Stimulated activated CD4-positive, alpha-beta T cell treated with anti-CD3 and anti-CD28 coated beads, Interleukin-12 subunit alpha, Interleukin-12 subunit beta, amount 100 ng/mL, for 4 hours (primary cell): ENCODE results near the gene USP6NL.

Source experiments
- DNase-seq: peaks from one replicate; pipeline ENCODE4 v3.0.0-alpha.2; 2020

Gene USP6NL

DNA sequence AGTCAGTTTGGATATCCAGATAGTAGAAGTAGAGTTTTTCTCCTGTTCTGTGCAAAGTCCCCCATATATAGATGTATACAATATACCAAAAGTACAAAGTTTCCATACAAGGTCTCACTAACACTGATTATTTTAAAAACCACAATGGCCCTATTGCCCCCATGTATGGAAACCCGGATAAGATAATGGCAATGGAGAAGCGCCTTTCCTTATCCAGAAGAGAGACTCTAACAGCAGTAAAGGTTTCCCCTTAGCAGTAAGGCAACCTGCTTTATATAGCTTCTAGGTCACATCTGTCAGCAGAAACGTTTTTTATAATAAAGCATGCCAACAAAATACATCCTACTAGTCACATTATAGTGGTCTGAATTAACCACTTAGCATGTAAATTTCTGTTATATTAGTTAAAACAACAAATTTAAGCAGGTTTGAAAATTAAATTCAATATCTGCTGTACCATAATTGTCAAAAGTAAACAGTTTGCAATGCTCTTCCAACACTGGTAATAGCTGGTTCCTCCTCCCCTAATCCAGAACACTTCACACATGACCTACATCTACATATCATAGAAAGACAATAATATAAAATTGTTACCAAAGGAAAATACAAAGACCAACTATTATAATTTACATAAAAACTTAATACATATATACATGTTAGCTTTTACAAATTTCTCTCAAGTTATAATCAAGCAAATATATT, 22.4 kb downstream of the USP6NL start:
- DNase-seq, result no peak

DNA sequence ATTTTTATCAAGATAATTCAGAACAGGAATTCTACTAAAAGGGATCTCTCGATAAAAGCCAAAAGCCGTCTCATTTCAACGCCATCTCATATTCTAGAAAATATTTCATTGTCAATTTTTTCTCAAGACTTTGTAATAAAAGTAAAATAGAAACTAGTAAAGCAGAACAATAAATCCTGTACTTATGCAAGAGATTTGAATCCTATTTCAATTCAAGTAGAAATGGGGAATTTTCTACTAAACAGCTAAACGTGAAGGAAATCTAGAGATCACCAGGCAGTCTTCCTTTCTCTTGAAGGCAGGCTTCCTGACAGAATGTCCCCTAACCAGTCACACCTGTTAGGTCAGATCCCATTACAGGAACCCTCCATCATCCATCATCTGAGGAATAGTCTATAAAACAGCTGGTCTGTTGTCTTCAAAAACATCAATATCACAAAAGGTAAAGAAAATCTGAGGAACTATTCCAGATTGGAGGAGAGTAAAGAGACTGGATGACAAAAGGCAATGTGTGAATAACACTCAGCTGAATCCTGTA, 23.7 kb downstream of the USP6NL start:
- no peak for DNase-seq

DNA sequence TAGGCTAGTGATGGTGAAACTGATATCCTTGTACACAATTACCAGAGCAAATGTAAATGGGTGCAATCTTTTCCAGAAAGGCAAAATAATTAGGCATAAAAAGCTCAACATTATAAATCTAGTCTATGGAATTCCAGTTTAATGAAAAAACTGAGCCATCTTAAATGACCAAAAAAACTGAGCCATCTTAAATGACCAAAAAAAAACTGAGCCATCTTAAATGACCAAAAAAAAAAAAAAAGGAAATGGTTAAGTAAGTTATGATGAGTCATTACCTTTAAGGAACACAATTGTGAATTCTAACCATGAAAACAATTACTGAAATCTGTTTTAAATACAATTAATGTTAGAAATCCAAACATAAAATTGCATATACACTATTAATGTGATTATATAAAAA, 25.3 kb downstream of the USP6NL start:
- no peak for DNase-seq

- no peak for DNase-seq
Measured at GRCh38 chr10:11581213-11581612, 30.2 kb downstream of the USP6NL start.

GRCh38 chr10:11579885-11580284, 31.6 kb downstream of the USP6NL start:
- DNase-seq, result no peak

DNA sequence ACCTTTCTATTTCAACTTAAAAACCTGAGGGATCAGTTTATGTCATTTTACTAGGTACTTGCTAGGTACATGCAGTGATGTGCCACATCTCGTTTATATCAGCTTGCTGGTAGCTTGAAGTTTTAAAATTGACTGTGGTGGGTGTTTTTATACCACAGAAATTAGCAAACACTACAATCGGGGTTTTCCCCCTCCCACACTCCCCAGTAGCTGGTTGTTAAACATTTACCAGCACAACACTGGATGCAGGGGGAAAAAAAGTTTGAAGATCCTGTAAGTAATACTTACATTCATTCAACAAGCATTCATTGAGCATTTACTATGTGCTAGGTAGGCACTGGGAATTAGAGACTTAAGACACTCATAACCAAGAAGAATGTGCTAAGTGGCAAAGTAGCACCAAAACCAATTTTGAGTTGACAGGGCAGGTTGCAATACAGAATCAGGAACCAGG, 32.6 kb downstream of the USP6NL start:
- DNase-seq, result peak; percentile 32

- DNase-seq, result no peak
Measured at GRCh38 chr10:11576092-11576809, 35.2 kb downstream of the USP6NL start.

DNA sequence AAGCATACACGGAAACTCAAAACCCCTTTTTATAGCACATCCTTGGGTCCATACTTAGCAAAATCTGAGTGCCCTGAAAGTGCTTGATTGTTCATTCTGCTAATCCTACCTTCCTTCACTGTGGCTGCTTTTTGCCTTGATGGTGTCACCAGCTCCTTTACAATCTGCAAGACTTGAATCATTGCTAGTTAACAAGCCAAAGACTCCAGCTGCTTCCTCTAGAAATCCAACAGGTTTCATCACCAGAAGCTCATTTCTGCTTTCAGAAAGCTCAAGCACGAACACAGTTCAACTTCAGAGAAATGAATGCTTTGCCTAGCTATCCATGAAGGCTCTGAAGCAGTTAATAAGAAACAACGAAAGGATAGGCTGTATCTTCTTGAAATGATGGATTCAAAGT, 38.0 kb downstream of the USP6NL start:
- no peak for DNase-seq

DNA sequence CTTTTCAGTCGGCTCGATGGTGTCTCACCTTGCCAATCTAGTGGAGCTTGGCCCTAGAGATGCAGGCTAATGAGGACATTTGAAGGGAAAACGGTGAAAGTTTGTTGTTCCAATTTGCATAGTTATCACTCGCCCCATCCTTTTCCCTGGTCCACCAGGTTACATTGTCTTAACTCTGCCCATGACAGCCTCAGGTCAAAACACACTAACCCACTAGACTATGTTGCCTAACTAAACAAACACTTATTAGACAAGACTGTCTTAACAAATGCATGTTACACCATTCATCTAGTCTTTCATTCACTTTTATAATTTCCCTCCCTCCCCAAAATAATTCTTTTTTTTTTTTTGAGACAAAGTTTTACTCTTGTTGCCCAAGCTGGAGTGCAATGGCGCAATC, 40.7 kb downstream of the USP6NL start:
- DNase-seq, result no peak

GRCh38 chr10:11569471-11569870, 42.0 kb downstream of the USP6NL start:
- no peak for DNase-seq

DNA sequence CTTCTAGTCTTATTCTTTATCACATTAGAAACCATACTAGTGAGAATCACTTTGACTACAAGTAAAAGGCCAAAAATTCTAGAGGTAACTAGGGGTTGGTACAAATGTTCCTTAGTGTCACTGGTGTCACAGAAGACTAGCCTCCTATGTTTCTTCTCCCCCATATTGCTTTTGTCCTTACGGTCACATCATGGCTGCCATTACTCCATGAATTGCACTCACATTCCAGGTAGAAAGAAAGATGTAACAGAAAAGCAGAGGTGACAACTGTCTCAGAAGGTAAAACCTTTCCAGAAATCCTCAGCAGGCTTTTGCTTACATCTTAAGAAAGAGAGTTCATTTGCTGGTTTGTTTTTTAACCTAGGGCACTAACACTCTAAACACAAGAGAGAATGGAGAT, 42.9 kb downstream of the USP6NL start:
- no peak for DNase-seq

DNA sequence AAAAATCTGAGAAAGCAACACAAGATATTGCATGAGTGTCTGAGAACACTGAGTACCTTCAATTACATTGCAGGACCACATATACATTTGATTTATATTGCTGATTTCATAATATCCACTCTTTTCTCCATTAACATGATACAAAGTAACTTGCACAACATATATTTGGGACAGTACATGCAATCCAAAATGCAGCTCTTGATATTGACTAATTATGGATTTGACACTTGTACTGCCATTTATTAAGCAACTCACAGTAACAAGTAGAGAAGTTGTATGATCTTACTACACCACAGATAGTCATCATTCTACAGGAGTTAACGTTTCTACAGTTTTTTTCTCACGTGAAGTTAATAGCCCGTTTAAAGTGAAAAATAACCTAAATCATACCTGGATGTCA, 46.7 kb downstream of the USP6NL start:
- no peak for DNase-seq

DNA sequence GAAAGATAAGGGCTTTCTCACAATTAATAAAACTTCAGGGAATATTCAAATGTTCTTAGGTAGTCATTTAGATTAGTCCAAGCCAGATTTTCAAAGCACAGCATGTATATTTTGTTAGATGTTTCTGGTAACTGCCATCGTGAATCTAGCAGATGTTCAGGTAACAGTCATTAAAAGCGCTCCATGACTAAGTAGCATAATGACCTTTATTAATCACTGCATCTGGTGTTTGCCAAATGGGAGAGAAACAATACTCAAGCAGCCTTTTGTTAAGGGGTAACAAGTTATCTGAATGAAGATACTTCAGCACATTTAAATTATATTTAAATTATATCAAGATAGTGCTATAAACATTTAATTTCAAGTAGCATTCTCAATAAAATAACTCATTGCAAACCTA, 47.5 kb downstream of the USP6NL start:
- no peak for DNase-seq

GRCh38 chr10:11562888-11563287, 48.6 kb downstream of the USP6NL start:
- no peak for DNase-seq

GRCh38 chr10:11560076-11560709, 51.3 kb downstream of the USP6NL start:
- DNase-seq, result no peak

- no peak for DNase-seq
Measured at GRCh38 chr10:11557967-11558366, 53.5 kb downstream of the USP6NL start.

- no peak for DNase-seq
Measured at GRCh38 chr10:11557513-11557912, 53.9 kb downstream of the USP6NL start.

- DNase-seq, result no peak
Measured at GRCh38 chr10:11555556-11555955, 55.9 kb downstream of the USP6NL start.

DNA sequence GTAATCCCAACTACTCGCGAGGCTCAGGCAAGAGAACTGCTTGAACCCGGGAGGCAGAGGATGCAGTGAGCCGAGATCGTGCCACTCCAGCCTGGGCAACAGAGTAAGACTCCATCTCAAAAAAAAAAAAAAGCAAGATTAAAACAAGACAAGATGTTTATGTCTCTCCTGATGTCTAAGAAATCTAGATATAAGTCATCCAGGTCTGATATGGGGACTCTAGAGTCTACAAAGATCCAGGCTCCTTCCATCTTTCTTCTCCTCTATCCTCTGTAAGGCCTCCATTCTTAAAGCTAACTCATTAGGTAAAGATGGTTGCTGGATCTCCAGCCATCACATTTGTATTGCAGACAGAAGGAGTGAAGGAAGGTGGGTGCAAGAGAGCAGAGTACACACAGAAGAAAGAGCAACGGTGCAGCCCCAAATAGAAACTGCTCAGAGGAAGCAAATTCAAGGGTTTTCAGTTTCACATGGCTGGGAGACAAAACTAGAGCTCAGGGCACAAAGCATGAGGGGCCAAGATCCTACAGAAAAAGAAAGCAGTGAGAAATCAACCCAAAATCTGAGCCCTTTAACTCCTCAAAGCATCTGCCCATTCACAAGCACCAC, 57.6 kb downstream of the USP6NL start:
- DNase-seq, result no peak

GRCh38 chr10:11551916-11552602, 59.4 kb downstream of the USP6NL start:
- no peak for DNase-seq

- DNase-seq, result no peak
Measured at GRCh38 chr10:11551104-11551503, 60.3 kb downstream of the USP6NL start.

DNA sequence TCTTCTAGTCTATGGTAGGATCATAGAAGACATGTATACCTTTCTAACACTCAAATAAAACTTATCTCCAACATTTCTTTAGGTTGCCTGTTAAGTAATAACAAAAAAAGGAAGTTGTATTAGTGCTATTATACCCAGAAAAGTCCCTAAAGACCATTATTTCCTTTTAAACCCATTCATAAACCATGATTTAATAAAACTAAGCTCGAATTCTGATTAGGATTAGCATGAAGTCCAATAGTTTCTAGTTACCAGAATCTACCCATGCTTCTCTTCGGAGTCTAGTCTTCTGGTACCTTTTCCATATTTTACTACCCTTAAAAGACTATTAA, 62.7 kb downstream of the USP6NL start:
- DNase-seq, result no peak
